HL-60/S4 treated with phorbol 12-myristate 13-acetate at 8.2 ng/mL for 4 days and 3 days (cell line): ENCODE measurements around the gene SEC63.

ENCODE experiments used
- in situ Hi-C: fragments of 300-500 bp; cut with MboI; formaldehyde crosslinking; loops from 2 replicates; pipeline ENCODE4 v1.15.0; 2022; ENCODE audit warnings: low sequenced_read_pairs

The SEC63 gene

DNA sequence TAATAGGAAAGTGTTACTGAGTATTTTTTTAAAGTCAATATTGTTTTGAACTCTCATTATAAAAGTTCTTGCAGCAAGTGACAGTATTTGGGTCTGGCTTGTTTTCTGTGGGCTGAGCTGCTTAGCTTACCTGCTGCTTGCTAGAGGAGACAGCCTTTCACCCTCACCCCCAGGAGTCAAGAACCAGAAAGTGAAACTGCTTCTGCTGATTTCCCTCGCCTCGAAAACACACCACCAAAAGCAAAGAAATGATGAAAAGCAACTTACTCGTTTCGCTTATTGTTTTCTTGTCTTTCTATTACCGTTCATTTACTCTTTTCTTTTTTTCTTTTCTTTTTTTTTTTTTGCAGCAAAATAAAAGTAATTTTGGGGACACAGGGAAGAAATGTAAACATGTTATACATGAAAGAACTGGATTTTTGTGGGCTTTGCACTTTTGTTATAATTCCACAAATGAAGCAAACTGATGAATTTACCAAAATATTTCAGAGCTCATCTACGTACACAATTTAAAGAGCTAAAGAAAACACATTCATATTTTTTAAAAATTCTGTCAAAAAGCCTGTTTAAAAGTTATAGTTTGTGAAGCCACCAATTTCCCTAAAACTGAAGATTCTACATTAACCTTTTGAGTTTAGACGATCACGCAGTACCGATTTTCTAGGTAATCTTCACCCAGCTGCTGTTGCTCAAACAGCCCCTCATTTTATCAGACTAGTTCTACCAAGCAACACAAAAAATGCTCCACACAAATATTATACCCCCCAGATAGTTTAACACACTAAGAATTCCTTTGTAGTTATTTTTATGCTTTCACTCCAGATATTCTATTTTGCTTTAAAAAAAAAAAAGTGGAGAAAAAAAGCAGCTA is 135.6 kb downstream of the SEC63 start:
- in situ Hi-C loops, result no loop called here

DNA sequence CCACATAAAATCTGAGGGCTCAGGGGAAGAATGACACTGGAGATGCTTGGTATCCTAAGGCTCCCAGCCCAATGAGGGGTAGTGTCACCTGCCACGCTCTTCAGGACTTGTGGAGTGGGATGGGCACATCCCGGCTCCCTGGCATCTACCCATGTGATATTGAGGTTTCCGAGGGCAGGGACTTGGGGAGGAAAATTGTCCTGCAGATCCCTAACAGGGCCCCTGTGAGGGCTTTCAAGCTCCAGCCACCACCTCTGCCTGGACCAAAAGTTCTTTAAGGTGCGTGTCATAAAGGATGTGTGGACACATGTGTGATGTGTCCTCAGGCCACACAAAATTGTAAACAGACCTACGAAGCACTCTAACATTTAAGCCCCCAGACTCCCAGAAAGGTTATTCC is 136.4 kb downstream of the SEC63 start:
- in situ Hi-C loops, result no loop called here

DNA sequence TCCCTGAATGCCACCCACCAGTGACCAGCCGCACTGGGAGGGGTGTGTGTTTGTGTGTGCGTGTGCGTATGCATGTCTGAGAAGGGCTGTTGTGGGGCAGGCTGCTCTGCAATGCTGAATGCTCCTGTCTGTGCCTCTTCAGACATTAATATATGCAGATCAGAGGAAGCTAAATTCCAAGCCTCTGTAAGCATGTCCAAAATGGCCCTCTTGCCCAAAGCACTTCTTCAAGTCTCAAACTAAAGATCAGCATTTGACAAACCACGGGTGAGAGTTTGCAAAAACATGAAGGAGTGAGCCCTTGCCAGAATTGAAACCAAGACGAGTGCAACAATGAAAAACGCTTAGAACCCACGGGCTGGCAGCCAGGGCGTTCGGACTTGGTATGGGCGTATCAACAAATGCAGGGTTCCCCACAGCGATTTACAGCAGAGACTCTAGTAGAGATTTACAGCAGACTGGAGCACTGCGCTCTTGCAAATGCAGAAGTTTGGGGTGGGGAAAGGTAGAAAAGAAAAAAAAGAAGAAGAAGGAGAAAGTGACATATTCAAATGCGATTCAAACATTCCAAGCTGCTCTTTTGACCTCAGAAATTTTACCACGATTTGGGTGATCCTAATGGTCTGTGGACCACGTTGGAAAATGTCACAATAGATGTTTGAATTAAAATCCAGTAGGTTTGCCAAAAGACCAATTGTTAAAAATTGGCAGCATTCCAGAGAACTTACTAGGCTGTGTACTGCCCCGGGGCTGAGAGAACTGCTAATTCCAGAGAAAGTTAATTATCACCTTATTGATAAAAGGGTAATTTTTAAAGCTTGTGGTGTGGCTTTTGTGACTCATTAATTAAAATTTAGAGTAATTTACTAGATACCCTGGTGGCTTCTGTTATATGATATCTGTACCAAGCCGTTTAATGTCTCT is 137.4 kb downstream of the SEC63 start:
- in situ Hi-C loops, result no loop called here

- in situ Hi-C loops, result no loop called here
Observed at GRCh38 chr6:107819964-107820337, 138.1 kb downstream of the SEC63 start.

DNA sequence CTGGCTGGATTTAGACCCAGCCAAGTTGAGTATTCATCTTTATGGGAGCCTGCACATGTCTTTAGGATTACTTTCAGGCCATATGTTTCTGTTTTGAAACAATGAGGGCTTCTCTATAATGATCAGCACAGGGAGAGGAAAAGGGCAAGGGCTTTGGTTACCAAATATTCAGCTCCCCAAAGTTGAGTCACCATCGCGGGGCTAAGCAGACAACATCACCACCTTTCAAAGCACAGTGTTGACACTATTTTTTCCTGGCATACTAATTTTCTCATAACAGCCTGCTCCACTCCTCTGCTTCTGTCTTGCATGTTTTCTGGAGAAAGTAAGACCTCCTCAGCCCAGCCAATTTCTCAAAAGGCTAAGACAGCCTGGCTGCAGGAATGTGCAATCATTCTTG is 138.8 kb downstream of the SEC63 start:
- in situ Hi-C loops, result no loop called here

DNA sequence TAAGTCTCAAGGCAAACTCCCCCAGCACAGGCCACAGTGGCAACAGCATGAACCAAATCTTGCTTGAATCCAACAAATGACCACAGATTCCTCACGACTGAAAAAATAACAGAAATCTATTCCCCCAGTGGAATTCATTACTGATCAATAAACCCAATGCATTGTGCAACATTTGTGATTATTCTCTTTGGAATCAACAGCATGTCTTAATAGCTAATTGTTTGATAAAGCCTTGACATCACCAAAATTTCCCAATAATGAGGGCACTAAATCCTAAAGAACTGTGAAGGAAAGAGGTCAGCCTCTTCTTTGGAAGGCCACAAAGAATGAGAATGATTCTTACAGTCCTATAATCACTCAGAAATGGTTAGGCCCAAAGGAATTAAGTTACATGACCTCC is 139.7 kb downstream of the SEC63 start:
- in situ Hi-C loops, result no loop called here

DNA sequence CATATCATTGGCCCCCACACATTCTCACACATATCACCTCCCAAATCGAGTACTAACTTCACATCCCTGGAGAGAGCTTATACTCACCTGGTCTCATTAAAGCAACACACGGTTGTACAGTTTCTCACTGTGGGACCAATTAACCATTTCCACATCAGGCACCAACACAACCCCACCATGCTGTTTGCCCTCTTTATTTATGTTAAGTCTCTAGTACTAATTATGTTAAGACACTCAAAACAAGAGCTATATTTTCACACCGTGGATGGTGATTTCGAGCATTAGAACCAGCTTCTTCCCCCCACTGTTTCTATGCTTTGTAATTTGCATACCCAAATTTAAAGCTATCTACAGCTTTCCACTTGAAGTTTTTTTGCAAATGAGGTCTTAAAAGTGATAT is 140.2 kb downstream of the SEC63 start:
- in situ Hi-C loops, result no loop called here
